Epithelial cell of esophagus (primary cell): ENCODE results near the gene ASB7.

Source experiments
- DNase-seq: peaks from one replicate; pipeline ENCODE4 v3.0.0; 2010; ENCODE audit warnings: low read depth
- H3K4me3 ChIP-seq: 2 replicates; pipeline ENCODE4 v1.5.1; 2011; ENCODE audit warnings: mild to moderate bottlenecking, low read length, control low read depth
- TF ChIP-seq, protein P1 (sequence below): IDR thresholded peaks from 2 replicates; pipeline ENCODE4 v1.5.1; 2011; ENCODE audit warnings: low read depth, mild to moderate bottlenecking, low read length, control low read depth, inconsistent platforms; ENCODE audit not compliant: insufficient read depth; ENCODE audit errors: missing control alignments

The ASB7 gene

DNA sequence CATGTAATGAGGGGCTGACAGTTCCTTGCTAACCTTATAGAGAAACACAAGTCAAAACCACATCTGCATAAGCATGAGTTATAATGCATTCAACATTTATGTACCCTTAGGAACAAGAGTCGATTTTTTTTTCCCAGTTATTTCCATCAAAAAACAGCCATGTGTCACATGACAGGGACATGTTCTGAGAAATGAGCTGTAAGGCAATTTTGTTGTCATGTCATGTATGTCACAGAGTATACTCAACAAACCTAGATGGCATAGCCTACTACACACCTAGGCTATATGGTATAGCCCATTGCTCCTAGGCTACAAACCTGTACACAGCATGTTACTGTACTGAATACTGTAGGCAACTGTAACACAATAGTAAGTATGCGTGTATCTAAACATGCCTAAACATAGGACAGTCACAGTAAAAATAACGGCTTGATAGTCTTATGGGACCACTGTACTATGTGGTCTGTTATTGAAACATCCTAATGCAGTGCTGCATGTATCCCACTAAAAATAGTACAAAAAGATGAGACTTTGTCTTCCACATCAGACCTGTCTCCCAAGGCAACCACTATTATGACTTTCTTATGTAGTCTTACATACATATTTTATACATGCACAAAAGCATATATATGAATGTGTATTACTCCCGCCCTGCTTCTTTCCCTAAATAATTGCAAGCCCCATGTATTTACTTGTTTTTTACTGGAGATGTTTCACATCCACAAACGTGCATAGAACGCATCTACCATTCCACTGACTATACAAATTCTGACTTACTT, 35.4 kb upstream of the ASB7 start:
- no peak overlapping the region for H3K4me3 ChIP-seq
- TF ChIP-seq, protein P1, sequence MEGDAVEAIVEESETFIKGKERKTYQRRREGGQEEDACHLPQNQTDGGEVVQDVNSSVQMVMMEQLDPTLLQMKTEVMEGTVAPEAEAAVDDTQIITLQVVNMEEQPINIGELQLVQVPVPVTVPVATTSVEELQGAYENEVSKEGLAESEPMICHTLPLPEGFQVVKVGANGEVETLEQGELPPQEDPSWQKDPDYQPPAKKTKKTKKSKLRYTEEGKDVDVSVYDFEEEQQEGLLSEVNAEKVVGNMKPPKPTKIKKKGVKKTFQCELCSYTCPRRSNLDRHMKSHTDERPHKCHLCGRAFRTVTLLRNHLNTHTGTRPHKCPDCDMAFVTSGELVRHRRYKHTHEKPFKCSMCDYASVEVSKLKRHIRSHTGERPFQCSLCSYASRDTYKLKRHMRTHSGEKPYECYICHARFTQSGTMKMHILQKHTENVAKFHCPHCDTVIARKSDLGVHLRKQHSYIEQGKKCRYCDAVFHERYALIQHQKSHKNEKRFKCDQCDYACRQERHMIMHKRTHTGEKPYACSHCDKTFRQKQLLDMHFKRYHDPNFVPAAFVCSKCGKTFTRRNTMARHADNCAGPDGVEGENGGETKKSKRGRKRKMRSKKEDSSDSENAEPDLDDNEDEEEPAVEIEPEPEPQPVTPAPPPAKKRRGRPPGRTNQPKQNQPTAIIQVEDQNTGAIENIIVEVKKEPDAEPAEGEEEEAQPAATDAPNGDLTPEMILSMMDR: no peak
- DNase-seq: no peak

GRCh38 chr15:100569391-100569790, 33.0 kb upstream of the ASB7 start:
- no peak overlapping the region for H3K4me3 ChIP-seq
- no peak for DNase-seq
- TF ChIP-seq, protein P1: no peak

DNA sequence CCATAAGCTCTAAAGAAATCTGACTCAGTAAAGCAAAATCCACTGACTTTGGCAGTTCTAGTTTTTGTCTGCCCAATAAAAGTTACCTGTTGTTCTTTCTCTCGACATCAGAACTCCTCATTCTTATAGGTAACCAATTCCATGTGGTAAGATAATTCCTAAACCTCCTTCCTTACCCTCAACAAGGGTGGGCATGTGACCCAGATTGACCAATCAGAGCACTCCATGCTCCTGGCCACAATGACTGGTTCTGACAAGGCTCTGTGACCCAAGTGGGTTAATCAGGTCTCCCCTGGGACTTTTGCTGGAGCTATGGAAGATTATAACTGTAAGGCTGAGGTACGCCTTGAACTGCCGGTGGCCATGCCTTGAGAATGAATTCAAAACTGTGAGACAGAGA, 32.1 kb upstream of the ASB7 start:
- H3K4me3 ChIP-seq: no peak overlapping the region
- TF ChIP-seq, protein P1: no peak
- DNase-seq: no peak

DNA sequence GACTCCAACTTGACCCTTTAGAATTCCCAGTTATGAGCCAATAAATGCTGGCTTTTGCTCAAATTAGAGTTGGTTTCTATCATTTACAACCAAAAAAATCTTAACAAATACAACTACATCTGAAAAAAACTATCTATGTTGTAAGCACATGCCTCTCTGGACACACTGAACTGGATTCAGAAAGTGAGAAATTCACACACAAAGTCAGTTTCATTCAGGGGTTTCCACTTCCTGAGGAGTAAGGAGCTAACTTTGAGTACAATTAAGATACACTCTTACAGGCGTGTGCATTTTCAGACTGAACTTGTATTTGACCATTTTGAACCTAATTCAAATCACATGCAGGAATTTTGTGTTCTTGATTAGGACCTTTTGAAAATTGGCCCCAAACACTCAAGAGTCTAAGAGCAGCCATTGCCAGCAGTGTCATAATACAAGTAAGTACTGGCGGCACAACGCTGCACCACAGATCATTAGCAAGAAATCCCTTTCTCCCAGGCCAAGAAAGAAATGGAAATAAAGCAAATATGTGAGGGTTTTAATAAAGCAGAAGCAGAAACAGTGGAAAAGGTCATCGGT, 31.6 kb upstream of the ASB7 start:
- TF ChIP-seq, protein P1: no peak
- DNase-seq: no peak
- no peak overlapping the region for H3K4me3 ChIP-seq

DNA sequence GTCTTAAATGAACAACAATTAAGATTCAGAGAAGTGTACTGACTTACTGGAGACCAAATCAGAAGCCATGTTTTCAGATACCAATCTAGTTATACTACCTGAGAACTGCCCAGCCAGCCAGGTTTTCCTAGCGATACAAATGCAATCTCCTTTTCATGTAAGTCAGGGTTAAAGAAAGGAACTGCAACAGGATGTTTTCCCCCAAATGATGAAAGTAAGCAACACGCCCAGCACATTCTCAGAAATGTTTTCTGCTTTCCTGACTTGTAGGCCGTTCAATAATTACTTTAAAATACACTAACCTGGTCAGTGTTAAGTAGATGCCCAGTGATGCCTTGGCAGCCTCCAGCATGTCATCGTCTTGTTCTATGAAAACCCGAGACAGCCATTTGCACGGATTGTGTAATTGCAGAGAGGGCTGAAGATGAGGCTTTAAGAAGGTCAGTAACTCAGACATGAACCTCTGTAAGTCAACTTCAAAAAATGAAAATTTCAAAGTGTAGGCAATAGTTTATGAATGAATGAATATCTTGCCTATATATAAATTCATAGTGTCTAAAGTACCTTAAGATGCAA, 30.7 kb upstream of the ASB7 start:
- DNase-seq: no peak
- no peak overlapping the region for H3K4me3 ChIP-seq
- TF ChIP-seq, protein P1: no peak

DNA sequence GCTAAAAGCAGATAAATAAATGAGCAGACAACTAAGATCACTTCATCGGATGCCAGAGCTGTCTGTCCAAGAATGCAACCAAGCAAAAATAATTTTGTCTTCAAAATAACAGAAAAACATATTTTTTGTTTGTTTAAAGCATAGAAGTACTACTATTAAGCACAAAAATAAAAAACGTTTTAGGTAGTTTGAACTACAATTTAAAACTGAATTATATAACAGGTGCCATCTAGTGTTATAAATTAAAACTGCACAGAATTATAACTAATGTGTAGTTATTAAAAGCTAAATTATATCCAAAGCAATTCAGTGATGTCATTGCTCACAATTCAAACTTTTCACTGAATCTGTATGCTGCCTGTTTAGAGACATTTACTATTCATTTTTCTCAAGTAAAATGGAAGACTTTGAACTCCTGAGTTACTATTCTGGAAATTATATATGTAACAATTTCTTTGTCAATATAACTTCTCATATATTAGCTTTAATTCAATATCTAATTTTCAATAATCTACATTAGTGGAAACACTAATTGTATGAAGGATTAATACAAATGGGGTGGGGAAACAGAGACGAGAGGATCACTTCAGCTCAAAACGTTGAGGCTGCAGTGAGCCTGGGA, 29.9 kb upstream of the ASB7 start:
- TF ChIP-seq, protein P1: peak; percentile 10
- no peak overlapping the region for H3K4me3 ChIP-seq
- DNase-seq: peak; percentile 45

- TF ChIP-seq, protein P1: no peak
- DNase-seq: no peak
- no peak overlapping the region for H3K4me3 ChIP-seq
These were observed 28.9 kb upstream of the ASB7 start for GRCh38 chr15:100573526-100573925.
